C4-2B (cell line): ENCODE measurements around the gene FGF1.

Experiments used
- H3K27ac ChIP-seq: fragments of 450-650 bp; 2 replicates; pipeline ENCODE4 v1.5.1; 2017
- CTCF ChIP-seq: fragments of 450-650 bp; conservative IDR thresholded peaks from 2 replicates; pipeline ENCODE4 v1.5.1; 2017; ENCODE audit warnings: mild to moderate bottlenecking
- ZFX ChIP-seq: fragments of 450-650 bp; IDR thresholded peaks from 2 replicates; pipeline ENCODE4 v1.6.1; 2017

FGF1 gene

GRCh38 chr5:142610176-142611001, 75.5 kb downstream of the FGF1 start:
- no peak overlapping the region for H3K27ac ChIP-seq
- TF ChIP-seq ZFX: no peak
- no peak for TF ChIP-seq CTCF

- TF ChIP-seq ZFX: no peak
- no peak for TF ChIP-seq CTCF
- no peak overlapping the region for H3K27ac ChIP-seq
These were observed 76.7 kb downstream of the FGF1 start for GRCh38 chr5:142609142-142609541.

GRCh38 chr5:142608081-142608480, 77.8 kb downstream of the FGF1 start:
- no peak for TF ChIP-seq ZFX
- TF ChIP-seq CTCF: no peak
- no peak overlapping the region for H3K27ac ChIP-seq

- no peak overlapping the region for H3K27ac ChIP-seq
- TF ChIP-seq ZFX (no peak), CTCF (no peak)
These were observed 80.3 kb downstream of the FGF1 start for GRCh38 chr5:142605611-142606010.

GRCh38 chr5:142602720-142603245, 83.1 kb downstream of the FGF1 start:
- no peak for TF ChIP-seq ZFX
- no peak for TF ChIP-seq CTCF
- no peak overlapping the region for H3K27ac ChIP-seq

- H3K27ac ChIP-seq: no peak overlapping the region; the same call in 1 of the 2 replicates
- TF ChIP-seq ZFX: no peak
- TF ChIP-seq CTCF: no peak; the same call in 1 of the 2 replicates
These were observed 84.5 kb downstream of the FGF1 start for GRCh38 chr5:142601432-142601831.

GRCh38 chr5:142600611-142601358, 85.1 kb downstream of the FGF1 start:
- TF ChIP-seq CTCF: no peak
- TF ChIP-seq ZFX: no peak
- H3K27ac ChIP-seq: peak overlapping the region; percentile 27; the same call in 1 of the 2 replicates
